ENCODE data around the gene HOXA4. TPM values are rescaled to one million over a fixed set of nuclear protein-coding genes. Genes with fewer than 3 reads are reported as not detected.

The HOXA4 gene
- total and polyA plus RNA-seq, 2 of the 4 experiments (the other 2 are of a cell fraction) = 0.36 to 8.0 TPM

GRCh38 chr7:27101957-27102580 is 28.5 kb downstream of the HOXA4 start:
- peak overlapping the region; percentile 46 for H4K5ac ChIP-seq (ENCODE audit: low read depth, low read length)
- H3K4ac ChIP-seq (ENCODE audit: low read depth, low read length) = peak overlapping the region; percentile 85
- peak overlapping the region; percentile 96 for H3K27ac ChIP-seq (ENCODE audit: insufficient read depth, low read length)
- peak overlapping the region; percentile 42; the same call in 1 of the 3 replicates for H2BK15ac ChIP-seq (ENCODE audit: low read depth, low read length)
- dilution Hi-C loops (cut with HindIII; ENCODE audit: low sequenced_read_pairs, unreplicated experiment) (no loop called here), intact Hi-C loops (cut with micrococcal nuclease) (loop anchor here (2.0 kb wide), 1 partner anchor 13 kb away; no protein-coding TSS in a partner anchor), in situ Hi-C loops (cut with MboI; ENCODE audit: low sequenced_read_pairs) (loop anchor here (5.0 to 10.0 kb wide), 4 partner anchors 40 to 1240 kb away; partner anchors contain the start of gene HOXA5)
- no peaks in the 10 kb centered on the region for H3K27me3 ChIP-seq (ENCODE audit: control insufficient read depth, insufficient read depth, low read length)
- peak overlapping the region; percentile 93 for H3K18ac ChIP-seq (ENCODE audit: low read depth, low read length)
- H3K14ac ChIP-seq (replicated peaks; ENCODE audit: low read depth, low read length) = peak overlapping the region; percentile 81
- peak overlapping the region; percentile 97 for H3K4me2 ChIP-seq (ENCODE audit: low read depth, low read length)
- ATAC-seq (ENCODE audit: low read depth) (no peak), DNase-seq (peak; percentile 35)
- peaks cover 0 to 22% of the 10 kb centered on the region in 2 experiments; a peak in 2 of 4 replicates for H3K79me1 ChIP-seq (ENCODE audit: low read depth in 1 of 2, low read length in 2 of 2)
- peak overlapping the region; percentile 37 for H2AK5ac ChIP-seq (ENCODE audit: low read depth, low read length)
- H2BK120ac ChIP-seq (ENCODE audit: low read depth, low read length) = peak overlapping the region; percentile 74
- ChIA-PET CTCF (no interaction called here), POLR2A (ENCODE audit: unreplicated experiment) (no interaction called here)
- WGBS, 2 experiments (ENCODE audit: extremely low coverage in 2 of 2, insufficient read length in 1 of 2) = 0% methylated on average over 2 of the region's 39 CpGs; no CpG with 5 or more reads in 1 of the 2 experiments
- peak overlapping the region; percentile 86; the same call in 1 of the 2 replicates for H3K56ac ChIP-seq (ENCODE audit: extremely low read depth, insufficient read depth, low read length)
- H2AFZ ChIP-seq (replicated peaks; ENCODE audit: low read length, poor library complexity) = peak overlapping the region; percentile 55
- peaks cover 30% of the 10 kb centered on the region for H3K4me1 ChIP-seq (ENCODE audit: control insufficient read depth, insufficient read depth, low read length)
- H2BK5ac ChIP-seq (ENCODE audit: low read depth, low read length, poor library complexity, severe bottlenecking) = peak overlapping the region; percentile 95
- H4K91ac ChIP-seq (ENCODE audit: insufficient read depth, low read depth, low read length) = peak overlapping the region; percentile 81
- H4K8ac ChIP-seq (ENCODE audit: low read depth in 2 of 2, low read length in 2 of 2) = peak overlapping the region; percentile 54 to 76; a peak in 3 of 4 replicates
- no peaks in the 10 kb centered on the region for H3K9me1 ChIP-seq (ENCODE audit: insufficient read depth, low read length)
- H2BK20ac ChIP-seq (ENCODE audit: low read depth, low read length) = no peak overlapping the region
- H3K23ac ChIP-seq (ENCODE audit: low read depth, low read length) = peak overlapping the region; percentile 96
- peaks cover 11% of the 10 kb centered on the region; the same call in 1 of the 2 replicates for H4K20me1 ChIP-seq (ENCODE audit: insufficient read depth, low read length)
- BruUV-seq (replicated peaks) = no TSS peak
- no peaks in the 10 kb centered on the region for H3K9me3 ChIP-seq (ENCODE audit: control insufficient read depth, insufficient read depth, low read length)
- H3K9ac ChIP-seq (ENCODE audit: low read depth, low read length) = peak overlapping the region; percentile 93
- peak overlapping the region; percentile 86 for H2AK9ac ChIP-seq (replicated peaks; ENCODE audit: low read depth, low read length, poor library complexity)
- H3K4me3 ChIP-seq (ENCODE audit: insufficient read depth, low read depth, low read length) = peak overlapping the region; percentile 52
- H3K36me3 ChIP-seq (ENCODE audit: control insufficient read depth, insufficient read depth, low read length) = peaks cover 10% of the 10 kb centered on the region
- TF ChIP-seq NFE2L2 (IDR thresholded peaks at IDR 0.05; ENCODE audit: low read depth, low read length) (no peak), SMC3 (IDR thresholded peaks at IDR 0.05; ENCODE audit: low read depth, low read length) (no peak), BHLHE40 (IDR thresholded peaks at IDR 0.05; ENCODE audit: low read depth, low read length) (no peak), RFX5 (IDR thresholded peaks at IDR 0.05; ENCODE audit: low read depth, low read length) (no peak), USF2 (IDR thresholded peaks at IDR 0.05; ENCODE audit: low read depth, low read length) (no peak), MXI1 (IDR thresholded peaks at IDR 0.05; ENCODE audit: borderline replicate concordance, low read depth, low read length) (no peak), CEBPB (IDR thresholded peaks at IDR 0.05; ENCODE audit: low read depth, low read length) (no peak), CTCF (conservative IDR thresholded peaks at IDR 0.05; ENCODE audit: low read depth, low read length) (no peak), RCOR1 (IDR thresholded peaks at IDR 0.05; ENCODE audit: insufficient replicate concordance, low read length) (no peak), POLR2A (IDR thresholded peaks at IDR 0.05; ENCODE audit: low read depth, low read length) (no peak; the same call in 1 of the 2 replicates), MAFK (IDR thresholded peaks at IDR 0.05; ENCODE audit: low read depth, low read length) (no peak), CHD1 (IDR thresholded peaks at IDR 0.05; ENCODE audit: low read depth, low read length) (no peak), FOS (IDR thresholded peaks at IDR 0.05; ENCODE audit: low read depth, low read length) (no peak), ELK1 (IDR thresholded peaks at IDR 0.05; ENCODE audit: borderline replicate concordance, low read depth, low read length) (no peak), RAD21 (IDR thresholded peaks at IDR 0.05; ENCODE audit: low read length) (no peak)

Data from IMR-90 (cell line).